ENCODE results near the gene ZDHHC6.

Gene ZDHHC6

DNA sequence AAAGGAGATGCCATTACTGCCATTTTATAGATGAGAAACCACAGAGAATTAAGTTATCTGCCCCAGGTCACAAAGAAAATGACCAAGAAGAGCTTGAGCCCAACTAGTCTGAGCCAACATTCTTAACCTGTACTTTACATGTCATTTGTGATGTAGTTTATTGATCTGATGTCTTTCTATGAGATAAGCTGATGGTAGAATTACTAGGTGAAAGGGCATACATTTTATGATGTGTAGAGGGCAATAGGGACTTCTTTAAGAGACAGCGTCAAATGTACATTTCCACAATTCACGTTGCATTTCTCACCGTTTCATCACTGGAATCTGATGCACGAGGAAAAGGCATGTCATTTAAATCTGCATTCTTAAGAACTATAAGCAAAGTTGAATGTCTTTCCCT, 61.5 kb downstream of the ZDHHC6 start:
- TF ChIP-seq TAF1 (IDR thresholded peaks at IDR 0.05; ENCODE audit: borderline replicate concordance, insufficient read depth, low read length): no peak
- no peak for TF ChIP-seq SIN3A (IDR thresholded peaks at IDR 0.05; ENCODE audit: borderline replicate concordance, insufficient read depth, low read length)
- TF ChIP-seq POLR2AphosphoS5 (IDR thresholded peaks at IDR 0.05; ENCODE audit: low read depth, low read length): no peak
- no peak for TF ChIP-seq FOXP2 (optimal IDR thresholded peaks at IDR 0.05; ENCODE audit: borderline replicate concordance, extremely low read depth, extremely low read length, insufficient read depth)
- TF ChIP-seq, protein P1, sequence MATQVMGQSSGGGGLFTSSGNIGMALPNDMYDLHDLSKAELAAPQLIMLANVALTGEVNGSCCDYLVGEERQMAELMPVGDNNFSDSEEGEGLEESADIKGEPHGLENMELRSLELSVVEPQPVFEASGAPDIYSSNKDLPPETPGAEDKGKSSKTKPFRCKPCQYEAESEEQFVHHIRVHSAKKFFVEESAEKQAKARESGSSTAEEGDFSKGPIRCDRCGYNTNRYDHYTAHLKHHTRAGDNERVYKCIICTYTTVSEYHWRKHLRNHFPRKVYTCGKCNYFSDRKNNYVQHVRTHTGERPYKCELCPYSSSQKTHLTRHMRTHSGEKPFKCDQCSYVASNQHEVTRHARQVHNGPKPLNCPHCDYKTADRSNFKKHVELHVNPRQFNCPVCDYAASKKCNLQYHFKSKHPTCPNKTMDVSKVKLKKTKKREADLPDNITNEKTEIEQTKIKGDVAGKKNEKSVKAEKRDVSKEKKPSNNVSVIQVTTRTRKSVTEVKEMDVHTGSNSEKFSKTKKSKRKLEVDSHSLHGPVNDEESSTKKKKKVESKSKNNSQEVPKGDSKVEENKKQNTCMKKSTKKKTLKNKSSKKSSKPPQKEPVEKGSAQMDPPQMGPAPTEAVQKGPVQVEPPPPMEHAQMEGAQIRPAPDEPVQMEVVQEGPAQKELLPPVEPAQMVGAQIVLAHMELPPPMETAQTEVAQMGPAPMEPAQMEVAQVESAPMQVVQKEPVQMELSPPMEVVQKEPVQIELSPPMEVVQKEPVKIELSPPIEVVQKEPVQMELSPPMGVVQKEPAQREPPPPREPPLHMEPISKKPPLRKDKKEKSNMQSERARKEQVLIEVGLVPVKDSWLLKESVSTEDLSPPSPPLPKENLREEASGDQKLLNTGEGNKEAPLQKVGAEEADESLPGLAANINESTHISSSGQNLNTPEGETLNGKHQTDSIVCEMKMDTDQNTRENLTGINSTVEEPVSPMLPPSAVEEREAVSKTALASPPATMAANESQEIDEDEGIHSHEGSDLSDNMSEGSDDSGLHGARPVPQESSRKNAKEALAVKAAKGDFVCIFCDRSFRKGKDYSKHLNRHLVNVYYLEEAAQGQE (IDR thresholded peaks at IDR 0.05; ENCODE audit: insufficient read depth in 1 of 2, low read depth in 2 of 2, low read length in 2 of 2): no peak

DNA sequence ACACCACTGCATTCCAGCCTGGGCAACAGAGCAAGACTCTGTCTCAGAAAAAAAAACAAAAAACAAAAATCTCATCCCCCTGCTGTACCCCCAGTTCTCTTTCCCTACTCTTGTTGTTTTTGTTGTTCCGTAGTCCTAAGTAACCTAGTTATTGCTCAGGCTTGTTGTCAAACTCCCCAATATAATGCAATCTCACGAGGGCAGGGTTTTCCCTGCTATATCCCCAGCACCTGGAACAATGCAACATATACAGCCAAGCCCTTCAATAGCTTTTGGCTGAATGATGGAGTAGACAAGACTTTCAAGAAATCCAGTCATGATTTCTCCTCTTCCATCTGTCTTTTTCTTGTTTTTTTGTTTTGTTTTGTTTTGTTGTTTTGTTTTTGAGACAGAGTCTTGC, 62.6 kb downstream of the ZDHHC6 start:
- TF ChIP-seq, protein P1 (IDR thresholded peaks at IDR 0.05; ENCODE audit: insufficient read depth in 1 of 2, low read depth in 2 of 2, low read length in 2 of 2): no peak
- TF ChIP-seq TAF1 (IDR thresholded peaks at IDR 0.05; ENCODE audit: borderline replicate concordance, insufficient read depth, low read length) (no peak), POLR2AphosphoS5 (IDR thresholded peaks at IDR 0.05; ENCODE audit: low read depth, low read length) (no peak), SIN3A (IDR thresholded peaks at IDR 0.05; ENCODE audit: borderline replicate concordance, insufficient read depth, low read length) (no peak), FOXP2 (optimal IDR thresholded peaks at IDR 0.05; ENCODE audit: borderline replicate concordance, extremely low read depth, extremely low read length, insufficient read depth) (no peak)

DNA sequence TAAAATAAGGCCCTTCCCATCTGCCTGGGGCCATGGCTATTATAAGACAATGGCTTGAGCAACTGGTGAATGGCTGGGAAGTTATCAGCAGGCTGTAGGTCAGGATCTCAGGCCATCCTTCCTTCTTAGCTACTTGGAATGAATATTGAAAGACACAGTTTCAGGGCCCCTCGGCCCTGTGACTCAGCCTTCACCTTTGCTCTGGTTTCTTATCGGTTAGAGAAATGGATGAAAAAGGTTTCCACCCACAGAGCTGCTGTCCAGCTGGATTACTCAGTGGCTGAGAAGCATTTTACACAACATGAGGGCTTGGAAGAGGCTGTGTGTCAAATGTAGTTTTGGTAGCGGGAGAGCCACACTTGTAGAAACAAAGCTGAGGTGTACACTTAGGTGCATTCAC, 63.4 kb downstream of the ZDHHC6 start:
- TF ChIP-seq POLR2AphosphoS5 (IDR thresholded peaks at IDR 0.05; ENCODE audit: low read depth, low read length) (no peak), TAF1 (IDR thresholded peaks at IDR 0.05; ENCODE audit: borderline replicate concordance, insufficient read depth, low read length) (no peak), SIN3A (IDR thresholded peaks at IDR 0.05; ENCODE audit: borderline replicate concordance, insufficient read depth, low read length) (no peak), FOXP2 (optimal IDR thresholded peaks at IDR 0.05; ENCODE audit: borderline replicate concordance, extremely low read depth, extremely low read length, insufficient read depth) (no peak)
- TF ChIP-seq, protein P1 (IDR thresholded peaks at IDR 0.05; ENCODE audit: insufficient read depth in 1 of 2, low read depth in 2 of 2, low read length in 2 of 2): peak in 1 of 2 experiments; percentile 81; a peak in 2 of 4 replicates

DNA sequence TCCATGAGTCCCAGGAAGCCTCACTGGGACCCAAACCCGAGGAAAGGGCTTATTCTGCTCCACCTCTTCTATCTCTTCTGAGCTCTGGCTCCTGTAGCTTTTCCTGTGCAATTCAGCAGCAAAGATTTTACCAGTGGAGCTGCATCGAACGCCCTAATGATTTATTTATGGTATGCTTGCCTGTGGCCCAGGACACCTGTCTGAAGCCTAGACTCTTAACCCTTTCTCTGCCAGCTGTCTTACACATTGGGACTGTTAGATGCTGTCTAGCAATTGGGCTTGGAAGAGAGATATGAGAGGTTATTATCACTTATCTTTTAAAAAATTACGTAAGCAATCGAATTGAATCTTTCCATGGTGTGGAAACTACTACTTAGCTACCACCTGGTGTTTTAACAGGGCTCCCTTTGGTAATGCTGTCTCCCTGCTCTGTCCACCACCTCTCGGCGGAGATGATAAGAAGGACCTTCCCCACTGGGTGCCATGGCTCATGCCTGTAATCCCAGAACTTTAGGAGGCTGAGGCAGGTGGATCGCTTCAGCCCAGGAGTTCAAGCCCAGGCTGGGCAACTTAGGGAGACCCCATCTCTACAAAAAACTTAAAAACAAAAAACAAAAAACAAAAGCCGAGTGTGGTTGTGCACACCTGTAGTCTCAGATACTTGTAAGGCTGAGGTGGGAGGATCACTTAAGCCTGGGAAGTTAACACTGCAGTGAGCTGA, 64.0 kb downstream of the ZDHHC6 start:
- TF ChIP-seq TAF1 (IDR thresholded peaks at IDR 0.05; ENCODE audit: borderline replicate concordance, insufficient read depth, low read length): no peak
- TF ChIP-seq, protein P1 (IDR thresholded peaks at IDR 0.05; ENCODE audit: insufficient read depth in 1 of 2, low read depth in 2 of 2, low read length in 2 of 2): no peak
- TF ChIP-seq POLR2AphosphoS5 (IDR thresholded peaks at IDR 0.05; ENCODE audit: low read depth, low read length): no peak
- TF ChIP-seq SIN3A (IDR thresholded peaks at IDR 0.05; ENCODE audit: borderline replicate concordance, insufficient read depth, low read length): no peak
- TF ChIP-seq FOXP2 (optimal IDR thresholded peaks at IDR 0.05; ENCODE audit: borderline replicate concordance, extremely low read depth, extremely low read length, insufficient read depth): no peak
